RKO (cell line): ENCODE data around the gene USP24.

ENCODE experiments used
- DNase-seq: peaks from one replicate; pipeline ENCODE4 v3.0.0-alpha.2; 2016; ENCODE audit warnings: low spot score

Gene USP24

DNA sequence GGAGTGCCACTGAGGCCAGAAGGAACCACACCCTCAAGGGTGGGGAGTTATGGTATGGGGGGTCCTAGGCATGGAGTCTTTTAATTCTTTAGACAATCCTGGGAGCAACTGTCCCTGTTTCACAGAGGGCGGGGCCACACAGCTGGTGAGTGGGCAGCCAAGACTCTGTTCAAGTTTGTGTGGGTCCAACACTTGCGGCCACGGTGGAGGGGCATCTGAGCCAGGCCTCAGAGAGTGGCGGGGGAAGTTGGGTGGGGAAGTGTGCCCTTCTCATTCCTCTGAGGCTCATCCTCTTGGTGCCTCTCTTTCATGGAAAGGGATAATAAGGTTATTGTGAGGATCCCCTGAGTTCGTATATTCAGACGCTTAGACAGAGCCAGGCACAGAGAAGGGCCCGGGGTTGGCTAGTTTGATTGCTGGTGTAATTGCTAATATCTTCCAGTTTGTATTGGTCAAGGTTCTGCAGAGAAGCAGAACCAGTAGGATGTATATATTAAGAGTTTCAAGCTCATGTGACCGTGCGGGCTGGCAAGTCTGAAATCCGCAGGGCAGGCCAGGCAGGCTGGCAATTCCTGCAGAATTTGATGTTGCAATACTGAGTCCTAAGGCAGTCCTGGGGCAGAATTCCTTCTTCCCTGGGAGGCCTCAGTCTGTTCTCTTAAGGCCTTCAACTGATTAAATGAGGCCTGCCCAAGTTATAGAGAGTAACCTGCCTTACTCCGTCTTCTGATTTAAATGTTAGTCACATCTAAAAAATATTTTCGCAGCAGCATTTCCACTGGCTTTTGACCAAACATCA, 159.9 kb downstream of the USP24 start:
- no peak for DNase-seq

DNA sequence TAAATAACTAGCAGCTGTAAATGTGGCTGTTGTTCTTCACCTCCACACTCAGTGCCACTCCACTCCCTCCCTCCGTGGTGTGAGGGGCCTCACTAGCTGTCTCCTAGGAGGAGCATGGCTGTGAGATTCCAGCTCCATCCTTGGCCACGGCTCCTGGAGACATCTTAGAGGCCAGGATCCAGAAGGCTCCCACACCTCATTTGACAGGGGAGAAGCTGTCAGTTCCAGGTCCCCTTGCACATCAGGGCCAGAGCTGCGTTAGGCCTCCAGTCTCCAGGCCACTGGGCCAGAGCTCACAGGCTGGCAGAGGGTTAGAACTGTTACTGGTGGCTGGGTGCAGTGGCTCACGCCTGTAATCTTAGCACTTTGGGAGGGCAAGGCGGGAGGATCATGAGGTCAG, 160.8 kb downstream of the USP24 start:
- no peak for DNase-seq

DNA sequence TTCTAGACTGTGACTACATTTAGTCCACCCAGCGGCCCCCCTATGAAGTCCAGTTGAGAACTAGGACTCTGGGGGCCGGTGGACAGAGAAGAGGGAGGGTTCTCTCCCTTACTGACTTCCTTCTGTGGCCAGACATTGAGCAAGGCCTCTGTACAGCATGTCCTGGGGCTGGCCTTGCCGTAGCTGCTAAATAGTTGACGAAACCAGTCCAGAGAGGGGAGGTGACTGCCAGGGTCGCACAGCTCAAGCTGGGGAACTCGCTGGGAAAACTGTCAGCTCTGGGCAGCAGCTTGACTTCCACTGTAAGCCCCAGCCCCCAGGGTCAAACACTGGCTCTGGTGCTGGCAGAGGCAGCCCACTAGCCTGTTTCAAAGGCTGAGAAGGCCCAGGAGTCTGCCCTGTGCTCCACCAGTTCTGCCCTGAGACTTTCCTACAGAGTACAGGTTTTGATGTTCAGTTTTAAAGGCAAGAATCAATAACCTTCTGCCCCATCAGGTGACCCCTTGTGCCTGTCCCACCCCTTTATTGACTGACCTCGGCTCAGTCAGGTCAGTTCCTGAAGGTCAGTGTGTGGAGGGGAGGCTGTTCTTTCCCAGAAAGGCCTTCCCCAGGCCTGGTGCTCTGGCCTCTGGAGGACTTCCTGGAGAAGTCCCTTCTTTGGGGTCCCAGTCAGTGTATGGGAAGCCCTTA, 161.8 kb downstream of the USP24 start:
- DNase-seq, result no peak

DNA sequence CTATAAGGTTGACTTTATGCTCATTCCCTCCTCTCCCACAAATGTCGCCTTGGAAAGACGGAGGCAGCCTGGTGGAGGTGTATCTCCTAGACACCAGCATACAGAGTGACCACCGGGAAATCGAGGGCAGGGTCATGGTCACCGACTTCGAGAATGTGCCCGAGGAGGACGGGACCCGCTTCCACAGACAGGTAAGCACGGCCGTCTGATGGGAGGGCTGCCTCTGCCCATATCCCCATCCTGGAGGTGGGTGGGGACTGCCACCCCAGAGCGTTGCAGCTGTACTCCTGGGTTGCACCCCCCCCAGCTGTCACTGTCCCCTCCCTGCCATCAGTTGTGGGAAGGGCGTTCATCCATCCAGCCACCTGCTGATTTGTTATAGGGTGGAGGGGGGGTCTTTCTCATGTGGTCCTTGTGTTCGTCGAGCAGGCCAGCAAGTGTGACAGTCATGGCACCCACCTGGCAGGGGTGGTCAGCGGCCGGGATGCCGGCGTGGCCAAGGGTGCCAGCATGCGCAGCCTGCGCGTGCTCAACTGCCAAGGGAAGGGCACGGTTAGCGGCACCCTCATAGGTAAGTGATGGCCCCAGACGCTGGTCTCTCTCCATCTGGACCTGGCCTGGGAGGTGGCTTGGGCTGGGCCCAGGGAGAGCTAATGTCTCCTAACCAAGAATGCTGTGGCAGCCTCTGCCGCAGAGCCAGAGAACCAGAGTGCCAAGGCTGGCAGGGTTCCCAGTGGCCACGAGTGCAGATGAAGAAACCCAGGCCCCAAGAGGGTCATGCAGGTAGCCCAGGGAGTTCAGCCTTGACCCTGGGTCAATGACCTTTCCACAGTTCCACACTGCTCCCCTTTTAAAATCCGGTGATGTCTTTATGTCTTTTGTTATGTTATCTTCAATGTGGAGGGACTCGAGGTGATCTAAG, 162.7 kb downstream of the USP24 start:
- DNase-seq, result no peak

- no peak for DNase-seq
These were observed 163.5 kb downstream of the USP24 start for GRCh38 chr1:55051621-55052020.

- no peak for DNase-seq
These were observed 164.0 kb downstream of the USP24 start for GRCh38 chr1:55051169-55051568.

- DNase-seq, result no peak
These were observed 164.9 kb downstream of the USP24 start for GRCh38 chr1:55050283-55050682.

GRCh38 chr1:55049914-55050278, 165.3 kb downstream of the USP24 start:
- DNase-seq, result no peak

GRCh38 chr1:55049271-55049913, 165.8 kb downstream of the USP24 start:
- no peak for DNase-seq

DNA sequence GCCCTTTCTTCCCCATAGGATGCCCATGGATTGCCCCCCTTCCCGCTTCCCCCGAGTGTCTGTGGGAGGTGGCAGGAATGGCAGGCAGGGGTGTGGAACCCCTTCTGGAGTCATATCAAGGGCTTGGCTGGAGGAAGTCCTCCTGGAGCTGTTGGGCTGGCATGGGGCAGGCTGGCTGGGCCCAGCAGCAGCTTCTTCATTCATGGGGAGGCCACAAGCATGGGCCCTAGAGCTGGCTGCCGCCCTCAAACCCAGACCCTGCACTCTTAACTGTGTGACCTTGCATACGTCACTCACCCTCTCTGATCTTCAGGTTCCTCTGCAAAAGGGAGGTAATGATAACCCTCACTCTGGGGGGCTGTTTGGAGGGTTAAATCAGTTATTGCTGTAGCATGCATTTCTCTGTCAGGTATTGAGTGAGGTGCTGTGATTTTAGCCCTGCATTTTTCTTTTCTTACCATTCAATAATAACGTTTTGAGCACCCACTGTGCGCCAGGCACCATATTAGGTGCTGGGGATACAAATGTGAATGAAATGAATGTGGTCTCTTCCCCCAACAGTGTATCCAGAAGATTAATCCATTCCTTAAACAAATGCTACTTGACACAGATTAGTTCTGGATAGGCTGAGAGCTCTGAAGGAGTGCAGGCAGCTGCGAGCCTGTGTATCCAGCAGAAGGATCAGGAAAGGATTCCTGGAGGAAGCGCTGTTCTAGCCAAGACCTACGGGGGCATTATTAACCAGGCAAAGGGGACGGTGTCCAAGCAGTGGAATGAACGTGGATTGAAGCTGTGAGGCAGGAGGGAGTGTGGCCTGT, 166.5 kb downstream of the USP24 start:
- DNase-seq, result no peak

DNA sequence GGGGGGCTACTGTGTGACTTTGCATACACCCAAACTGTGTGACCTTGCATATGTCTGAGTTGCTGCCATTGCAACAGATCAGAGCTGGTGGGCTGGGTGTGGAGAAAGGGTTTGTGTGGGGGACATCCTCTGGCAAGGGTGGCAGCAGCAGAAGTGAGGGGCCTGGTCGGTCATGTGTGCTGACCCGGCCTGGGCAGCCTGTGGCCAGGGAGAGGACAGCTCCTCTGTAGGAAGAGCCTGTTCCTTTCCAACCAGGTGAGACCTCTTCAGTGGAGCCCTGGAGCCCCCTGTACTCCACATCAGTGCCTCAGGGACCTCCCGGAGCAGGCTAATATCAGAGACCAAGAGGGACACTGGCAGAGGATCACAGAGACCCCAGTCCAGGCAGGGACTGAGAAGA, 167.6 kb downstream of the USP24 start:
- DNase-seq, result no peak

GRCh38 chr1:55046871-55047270, 168.3 kb downstream of the USP24 start:
- DNase-seq, result no peak

- DNase-seq, result no peak
These were observed 169.7 kb downstream of the USP24 start for GRCh38 chr1:55045430-55045829.

DNA sequence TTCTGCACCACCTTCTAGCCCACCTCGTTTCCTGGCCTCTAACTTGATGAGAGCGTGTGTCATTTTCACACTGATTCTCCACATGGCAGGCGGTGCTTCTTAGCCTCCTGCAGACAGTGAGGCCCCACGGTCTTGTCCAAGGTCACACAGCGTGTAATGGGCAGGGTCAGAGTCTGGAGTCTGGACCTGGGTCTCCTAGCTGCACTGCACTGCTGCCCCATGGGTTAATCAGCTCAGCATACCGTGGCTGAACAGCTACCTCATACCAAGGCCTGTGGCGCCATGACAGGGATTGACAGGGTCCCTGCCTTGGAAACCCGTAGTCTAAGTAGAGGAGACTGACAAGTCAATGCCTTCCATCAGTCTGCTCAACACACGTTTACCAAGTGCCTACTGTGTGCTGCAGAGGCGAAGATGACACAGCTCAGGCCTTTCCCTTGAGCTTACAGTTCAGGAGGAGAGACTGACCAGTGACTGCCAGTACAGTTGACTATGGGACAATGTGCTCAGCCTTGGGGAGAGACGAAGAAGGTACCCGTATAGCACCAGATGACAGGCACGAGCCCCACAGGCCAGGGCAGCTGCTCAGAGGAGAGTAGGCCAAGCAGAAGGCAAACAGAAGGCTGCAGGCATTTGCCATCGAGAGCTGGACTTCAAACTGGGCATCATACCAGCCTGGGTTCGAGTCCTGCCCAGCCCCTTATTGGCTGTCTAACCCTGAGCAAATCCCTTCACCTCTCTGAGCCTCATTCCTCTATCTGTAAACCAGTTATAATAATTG, 170.4 kb downstream of the USP24 start:
- DNase-seq, result no peak

DNA sequence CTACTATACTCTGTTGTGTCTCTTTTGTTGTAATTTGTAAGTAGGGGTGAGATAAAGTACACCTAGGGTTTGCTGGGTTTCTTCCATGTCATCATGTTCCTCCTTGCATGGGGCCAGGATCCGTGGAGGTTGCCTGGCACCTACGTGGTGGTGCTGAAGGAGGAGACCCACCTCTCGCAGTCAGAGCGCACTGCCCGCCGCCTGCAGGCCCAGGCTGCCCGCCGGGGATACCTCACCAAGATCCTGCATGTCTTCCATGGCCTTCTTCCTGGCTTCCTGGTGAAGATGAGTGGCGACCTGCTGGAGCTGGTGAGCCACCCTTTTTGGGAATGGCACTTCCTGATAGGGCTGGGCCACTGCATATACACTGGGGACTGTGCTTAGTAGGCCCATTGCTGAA, 171.4 kb downstream of the USP24 start:
- DNase-seq, result no peak

DNA sequence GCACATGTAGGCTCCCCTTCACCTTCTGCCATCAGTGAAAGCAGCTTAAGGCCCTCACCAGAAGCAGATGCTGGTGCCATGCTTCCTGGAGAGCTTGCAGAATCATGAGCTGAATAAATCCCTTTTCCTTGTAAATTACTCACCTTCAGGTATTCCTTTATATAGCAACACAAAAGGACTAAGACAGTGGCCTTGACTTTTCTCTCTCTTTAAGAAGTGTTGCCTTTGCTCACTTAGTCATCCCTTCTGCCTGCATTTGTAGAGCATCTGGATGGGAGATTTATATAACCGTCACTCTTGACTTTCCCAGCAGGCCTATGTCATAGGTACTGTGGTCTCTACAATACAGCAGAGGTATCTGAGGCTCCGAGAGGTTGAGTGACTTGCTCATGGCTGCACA, 172.2 kb downstream of the USP24 start:
- DNase-seq, result no peak

DNA sequence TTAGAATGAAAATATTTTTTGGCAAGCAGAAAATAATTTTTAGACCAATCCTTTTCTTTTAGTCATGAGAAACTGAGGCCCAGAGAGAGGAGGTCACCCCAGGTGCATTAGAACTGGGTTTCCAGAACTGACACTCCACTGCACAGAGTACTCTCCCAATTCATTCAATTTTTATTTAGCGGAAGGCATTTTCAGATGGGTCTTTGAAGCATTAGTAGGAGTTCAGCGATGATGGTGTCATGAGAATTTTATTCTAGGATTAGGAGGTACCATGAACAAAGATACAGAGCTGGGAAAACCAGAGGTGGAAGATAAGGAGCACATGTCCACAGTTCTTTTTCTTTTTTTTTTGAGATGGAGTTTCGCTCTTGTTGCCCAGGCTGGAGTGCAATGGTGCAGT, 173.6 kb downstream of the USP24 start:
- DNase-seq, result no peak

GRCh38 chr1:55040933-55041494, 174.2 kb downstream of the USP24 start:
- no peak for DNase-seq

DNA sequence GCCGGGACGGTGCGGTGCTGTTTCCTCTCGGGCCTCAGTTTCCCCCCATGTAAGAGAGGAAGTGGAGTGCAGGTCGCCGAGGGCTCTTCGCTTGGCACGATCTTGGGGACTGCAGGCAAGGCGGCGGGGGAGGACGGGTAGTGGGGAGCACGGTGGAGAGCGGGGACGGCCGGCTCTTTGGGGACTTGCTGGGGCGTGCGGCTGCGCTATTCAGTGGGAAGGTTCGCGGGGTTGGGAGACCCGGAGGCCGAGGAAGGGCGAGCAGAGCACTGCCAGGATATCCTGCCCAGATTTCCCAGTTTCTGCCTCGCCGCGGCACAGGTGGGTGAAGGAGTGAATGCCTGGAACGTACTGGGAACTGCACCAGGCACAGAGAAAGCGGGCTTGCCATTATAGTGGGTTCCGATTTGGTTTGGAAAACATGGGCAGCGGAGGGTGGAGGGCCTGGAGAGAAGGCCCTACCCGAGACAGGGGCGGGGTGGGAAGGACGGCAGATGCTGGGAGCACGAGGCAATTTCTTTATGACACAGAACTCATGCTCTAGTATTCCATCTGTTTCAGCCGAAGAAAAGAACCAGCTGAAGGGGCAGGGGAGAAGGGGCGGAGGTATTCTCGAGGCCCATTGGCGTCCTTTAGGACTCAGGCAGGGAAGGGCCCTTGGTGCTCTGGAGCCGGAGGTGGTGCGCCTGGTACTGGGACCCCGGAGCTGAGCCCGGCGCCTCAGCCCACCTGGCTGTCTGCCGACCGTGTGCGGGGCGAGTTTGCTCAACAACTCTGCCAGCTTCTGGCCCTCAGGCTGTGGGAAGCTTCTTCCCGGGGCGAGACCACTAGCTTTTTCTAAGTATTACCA, 174.9 kb downstream of the USP24 start:
- no peak for DNase-seq
